CD4-positive, alpha-beta T cell (primary cell): ENCODE measurements around the gene F12. TPM values are rescaled to one million over a fixed set of nuclear protein-coding genes. Genes with fewer than 3 reads are reported as not detected.

ENCODE experiments used
- ATAC-seq: fragments of 200-7000 bp; cut with Tn5 transposase; one replicate; pipeline ENCODE4 v1.10.0; 2022; ENCODE audit warnings: mild to moderate bottlenecking; ENCODE audit not compliant: poor library complexity
- CTCF ChIA-PET: fragments of 350-600 bp; sonication (Branson Sonifier 250); formaldehyde crosslinking; loops from one replicate; lab custom pipeline; 2021; ENCODE audit warnings: antibody characterized with exemption, inconsistent platforms; lab: Charles Lee
- POLR2A ChIA-PET: fragments of 350-600 bp; sonication (Branson Sonifier 250); formaldehyde crosslinking; loops from one replicate; lab custom pipeline; 2021; ENCODE audit warnings: antibody characterized with exemption, inconsistent platforms; lab: Charles Lee
- DNase-seq, 14 experiments: peaks; one replicate each; pipeline ENCODE4 v3.0.0-alpha.2; 2013 to 2020; ENCODE audit warnings: mixed read lengths in 2 of 14
- H3K27ac ChIP-seq, 2 donors: one replicate each; pipeline versions ENCODE4 v1.5.1 to v1.7.0; 2013; ENCODE audit warnings: low read length in 2 of 2, low read depth in 1 of 2, mild to moderate bottlenecking in 1 of 2
- H3K27me3 ChIP-seq, 2 experiments: 1 replicate in 1 of 2; 2 replicates in 1 of 2; pipeline versions ENCODE4 v1.6.1 to v1.7.0; 2013; ENCODE audit warnings: low read length in 2 of 2, control low read depth in 1 of 2, mild to moderate bottlenecking in 1 of 2, moderate library complexity in 1 of 2; ENCODE audit not compliant: insufficient read depth in 2 of 2, control insufficient read depth in 1 of 2
- H3K36me3 ChIP-seq: one replicate; pipeline ENCODE4 v1.6.1; 2013; ENCODE audit warnings: low read length, control low read depth; ENCODE audit not compliant: insufficient read depth
- H3K4me1 ChIP-seq: one replicate; pipeline ENCODE4 v1.6.1; 2013; ENCODE audit warnings: low read length, control low read depth; ENCODE audit not compliant: insufficient read depth
- H3K4me3 ChIP-seq: one replicate; pipeline ENCODE4 v1.5.1; 2013; ENCODE audit warnings: mild to moderate bottlenecking, low read length, moderate library complexity
- H3K9me3 ChIP-seq, 2 experiments: 1 replicate in 1 of 2; 2 replicates in 1 of 2; pipeline versions ENCODE4 v1.6.1 to v1.7.0; 2013; ENCODE audit warnings: low read length in 2 of 2, mild to moderate bottlenecking in 2 of 2, control low read depth in 1 of 2, moderate library complexity in 1 of 2; ENCODE audit not compliant: control insufficient read depth in 1 of 2, insufficient read depth in 1 of 2
- H3K27ac Mint-ChIP-seq: one replicate; pipeline ENCODE4 v1.8.0; 2020; ENCODE audit warnings: mixed read lengths
- H3K27me3 Mint-ChIP-seq: one replicate; pipeline ENCODE4 v1.8.0; 2021; ENCODE audit warnings: mixed read lengths
- H3K36me3 Mint-ChIP-seq: one replicate; pipeline ENCODE4 v1.8.0; 2021; ENCODE audit warnings: low read depth, mixed read lengths
- H3K4me1 Mint-ChIP-seq: one replicate; pipeline ENCODE4 v1.8.0; 2021; ENCODE audit warnings: low read depth, mixed read lengths
- H3K4me3 Mint-ChIP-seq: one replicate; pipeline ENCODE4 v1.8.0; 2020; ENCODE audit warnings: mild to moderate bottlenecking, mixed read lengths
- H3K9me3 Mint-ChIP-seq: one replicate; pipeline ENCODE4 v1.8.0; 2020; ENCODE audit warnings: mixed read lengths
- intact Hi-C, 2 experiments: fragments of 100-400 bp; cut with DNase I in 1 of 2; cut with micrococcal nuclease in 1 of 2; formaldehyde crosslinking; loops; one replicate each; pipeline versions ENCODE4 v1.15.1 to v1.9.0; 2023 to 2025; cut with DNase I, micrococcal nuclease
- total RNA-seq, 174 experiments: library from RNA in 2 of 174; stranded (reverse) in 2 of 174; gene quantifications; one replicate each; pipeline ENCODE4 v1.2.3 and lab custom pipeline; 2021 to 2026
- TF ChIP-seq, protein P1 (sequence below): fragments of 200-600 bp; IDR thresholded peaks from one replicate; pipeline ENCODE4 v1.8.0; 2022; ENCODE audit warnings: antibody characterized with exemption, mild to moderate bottlenecking

F12 gene
- total RNA-seq, 2 experiments from 2014 or later: 0.20 to 0.60 TPM

DNA sequence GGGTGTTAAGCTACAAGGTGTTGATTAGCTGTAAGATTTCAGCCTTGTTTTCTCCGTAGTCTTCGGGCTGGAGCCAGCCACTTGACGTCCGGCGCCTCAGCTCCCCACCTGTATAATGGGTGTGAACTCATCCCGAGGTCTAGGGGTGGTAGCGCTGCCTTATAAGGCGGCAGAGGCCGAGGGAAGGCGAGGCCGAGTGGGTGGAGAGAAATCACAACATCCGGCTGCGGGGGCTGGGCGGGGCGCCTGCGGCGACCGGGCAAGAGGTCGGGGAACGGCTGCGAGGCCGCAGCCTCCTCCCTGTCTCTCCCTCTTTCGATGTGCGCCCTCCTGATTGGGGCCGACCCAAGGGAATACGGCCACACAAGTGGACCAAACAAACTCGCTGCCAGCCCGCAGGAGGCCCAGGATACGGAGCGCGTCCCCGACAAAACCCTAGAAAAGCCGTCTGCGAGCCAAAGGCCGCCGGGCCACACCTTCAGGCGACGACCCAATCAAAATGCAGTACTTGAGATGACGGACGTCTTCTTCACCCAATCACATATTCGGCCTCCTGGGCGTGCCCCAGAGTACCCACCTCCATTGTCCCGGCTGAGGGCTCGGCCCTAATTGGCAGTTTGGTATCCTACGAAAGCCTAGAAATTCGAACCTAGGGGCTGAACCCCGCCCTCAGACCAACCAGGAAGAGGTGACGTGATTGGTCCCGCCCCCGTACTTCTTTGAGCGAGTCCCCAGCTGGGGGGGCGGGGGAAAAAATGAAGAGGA, 16.6 kb upstream of the F12 start:
- Mint-ChIP-seq H3K4me1 (peaks cover 42% of the 10 kb centered on the region), H3K36me3 (peaks cover 39% of the 10 kb centered on the region), H3K4me3 (peak overlapping the region; percentile 97), H3K27me3 (no peaks in the 10 kb centered on the region), H3K9me3 (no peaks in the 10 kb centered on the region), H3K27ac (peak overlapping the region; percentile 96)
- Histone ChIP-seq H3K36me3 (peaks cover 25% of the 10 kb centered on the region), H3K9me3 (no peaks in the 10 kb centered on the region), H3K4me1 (peaks cover 63% of the 10 kb centered on the region), H3K27me3 (no peaks in the 10 kb centered on the region), H3K4me3 (peak overlapping the region; percentile 52), H3K27ac (peak overlapping the region; percentile 77 to 83)
- POLR2A ChIA-PET: interaction anchor here (0.6 to 12.6 kb wide), 24 partner anchors 8 to 891 kb away, joined by 3 to 661 read pairs (median 6); partner anchors contain the start of genes F12, LMAN2, NSD1 and PDLIM7
- peak; percentile 98 to 100 (median 100) for DNase-seq
- TF ChIP-seq, protein P1, sequence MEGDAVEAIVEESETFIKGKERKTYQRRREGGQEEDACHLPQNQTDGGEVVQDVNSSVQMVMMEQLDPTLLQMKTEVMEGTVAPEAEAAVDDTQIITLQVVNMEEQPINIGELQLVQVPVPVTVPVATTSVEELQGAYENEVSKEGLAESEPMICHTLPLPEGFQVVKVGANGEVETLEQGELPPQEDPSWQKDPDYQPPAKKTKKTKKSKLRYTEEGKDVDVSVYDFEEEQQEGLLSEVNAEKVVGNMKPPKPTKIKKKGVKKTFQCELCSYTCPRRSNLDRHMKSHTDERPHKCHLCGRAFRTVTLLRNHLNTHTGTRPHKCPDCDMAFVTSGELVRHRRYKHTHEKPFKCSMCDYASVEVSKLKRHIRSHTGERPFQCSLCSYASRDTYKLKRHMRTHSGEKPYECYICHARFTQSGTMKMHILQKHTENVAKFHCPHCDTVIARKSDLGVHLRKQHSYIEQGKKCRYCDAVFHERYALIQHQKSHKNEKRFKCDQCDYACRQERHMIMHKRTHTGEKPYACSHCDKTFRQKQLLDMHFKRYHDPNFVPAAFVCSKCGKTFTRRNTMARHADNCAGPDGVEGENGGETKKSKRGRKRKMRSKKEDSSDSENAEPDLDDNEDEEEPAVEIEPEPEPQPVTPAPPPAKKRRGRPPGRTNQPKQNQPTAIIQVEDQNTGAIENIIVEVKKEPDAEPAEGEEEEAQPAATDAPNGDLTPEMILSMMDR: no peak
- CTCF ChIA-PET: interaction anchor here (0.7 to 9.3 kb wide), 7 partner anchors 10 to 75 kb away, joined by 3 to 82 read pairs (median 4); no protein-coding TSS in a partner anchor
- ATAC-seq: peak; percentile 79
- intact Hi-C loops: loop anchor here (1.0 to 2.0 kb wide), 4 partner anchors 18 to 29 kb away; no protein-coding TSS in a partner anchor

- peaks cover 35% of the 10 kb centered on the region for H3K4me1 Mint-ChIP-seq
- H3K36me3 Mint-ChIP-seq: peaks cover 32% of the 10 kb centered on the region
- intact Hi-C loops: loop anchor here in 1 of 2 experiments (2.0 kb wide), 1 partner anchor 20 kb away; no protein-coding TSS in a partner anchor
Observed at GRCh38 chr5:177425196-177425800, 15.9 kb upstream of the F12 start.

DNA sequence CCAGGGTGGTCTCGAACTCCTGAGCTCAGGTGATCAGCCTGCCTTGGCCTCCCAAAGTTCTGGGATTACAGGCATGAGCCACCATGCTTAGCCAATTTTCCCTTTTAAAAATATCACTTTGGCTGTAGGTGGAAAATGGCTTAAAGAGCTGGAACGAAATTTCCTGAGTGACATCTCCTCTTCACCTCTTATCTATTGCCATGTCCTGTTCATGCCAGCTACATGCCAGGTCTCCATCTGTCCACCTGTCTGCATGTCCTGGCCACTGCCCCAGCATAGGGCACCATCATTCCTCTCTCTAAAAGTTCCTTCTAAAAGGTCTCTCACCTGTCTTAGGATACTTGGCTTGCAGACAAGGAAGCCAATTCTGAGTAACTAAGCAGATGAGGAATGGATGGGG, 14.3 kb upstream of the F12 start:
- Mint-ChIP-seq H3K4me3 (no peak overlapping the region), H3K4me1 (peaks cover 19% of the 10 kb centered on the region), H3K9me3 (no peaks in the 10 kb centered on the region), H3K27ac (no peak overlapping the region), H3K36me3 (peaks cover 15% of the 10 kb centered on the region), H3K27me3 (no peaks in the 10 kb centered on the region)
- Histone ChIP-seq H3K27me3 (no peaks in the 10 kb centered on the region), H3K36me3 (peaks cover 12% of the 10 kb centered on the region), H3K9me3 (no peaks in the 10 kb centered on the region), H3K4me1 (peaks cover 40% of the 10 kb centered on the region), H3K4me3 (no peak overlapping the region), H3K27ac (no peak overlapping the region)
- POLR2A ChIA-PET: interaction anchor here (0.7 to 12.6 kb wide), 3 partner anchors 20 to 63 kb away, joined by 3 to 661 read pairs (median 4); partner anchors contain the start of gene PRR7
- TF ChIP-seq, protein P1: no peak
- intact Hi-C loops: loop anchor here in 1 of 2 experiments (2.0 kb wide), 1 partner anchor 19 kb away; no protein-coding TSS in a partner anchor
- DNase-seq: no peak
- ATAC-seq: no peak
- CTCF ChIA-PET: interaction anchor here (1.9 kb wide), 1 partner anchor 19 kb away, joined by 12 read pairs; no protein-coding TSS in a partner anchor

More at GRCh38 chr5:177425196-177425800, 15.9 kb upstream of the F12 start:
- H3K4me3 Mint-ChIP-seq: peak overlapping the region; percentile 97
- Histone ChIP-seq H3K9me3 (no peaks in the 10 kb centered on the region), H3K4me3 (peak overlapping the region; percentile 52), H3K27ac (peak overlapping the region; percentile 77 to 83), H3K36me3 (peaks cover 18% of the 10 kb centered on the region), H3K27me3 (no peaks in the 10 kb centered on the region), H3K4me1 (peaks cover 56% of the 10 kb centered on the region)
- no peaks in the 10 kb centered on the region for H3K9me3 Mint-ChIP-seq
- H3K27me3 Mint-ChIP-seq: no peaks in the 10 kb centered on the region
- H3K27ac Mint-ChIP-seq: peak overlapping the region; percentile 96
- DNase-seq (no peak), ATAC-seq (peak; percentile 12)
- ChIA-PET CTCF (interaction anchor here (1.0 to 9.3 kb wide), 6 partner anchors 9 to 76 kb away, joined by 3 to 82 read pairs (median 4); no protein-coding TSS in a partner anchor), POLR2A (interaction anchor here (0.7 to 12.6 kb wide), 14 partner anchors 9 to 888 kb away, joined by 3 to 661 read pairs (median 10); partner anchors contain the start of genes F12, LMAN2, NSD1 and PDLIM7)
- TF ChIP-seq, protein P1: no peak
